AG10803 (cell line): Measurements from ENCODE around the gene DLG2.

Experiments
- DNase-seq: peaks from one replicate; pipeline ENCODE4 v3.0.0; 2010; ENCODE audit warnings: low read depth
- H3K4me3 ChIP-seq: 2 replicates; pipeline ENCODE4 v1.5.1; 2011; ENCODE audit warnings: mild to moderate bottlenecking, low read length, control low read depth
- CTCF ChIP-seq: conservative IDR thresholded peaks from 2 replicates; pipeline ENCODE4 v1.5.1; 2011; ENCODE audit warnings: mild to moderate bottlenecking, low read length, control low read depth, inconsistent platforms

DLG2 gene

GRCh38 chr11:83836065-83836464 lies 1791.1 kb downstream of the DLG2 start:
- no peak for DNase-seq
- TF ChIP-seq CTCF, result no peak
- H3K4me3 ChIP-seq, result no peak overlapping the region

GRCh38 chr11:83835423-83835822 lies 1791.7 kb downstream of the DLG2 start:
- no peak for TF ChIP-seq CTCF
- DNase-seq, result no peak
- H3K4me3 ChIP-seq, result no peak overlapping the region

GRCh38 chr11:83831929-83832328 lies 1795.2 kb downstream of the DLG2 start:
- no peak overlapping the region for H3K4me3 ChIP-seq
- TF ChIP-seq CTCF, result no peak
- DNase-seq, result no peak

DNA sequence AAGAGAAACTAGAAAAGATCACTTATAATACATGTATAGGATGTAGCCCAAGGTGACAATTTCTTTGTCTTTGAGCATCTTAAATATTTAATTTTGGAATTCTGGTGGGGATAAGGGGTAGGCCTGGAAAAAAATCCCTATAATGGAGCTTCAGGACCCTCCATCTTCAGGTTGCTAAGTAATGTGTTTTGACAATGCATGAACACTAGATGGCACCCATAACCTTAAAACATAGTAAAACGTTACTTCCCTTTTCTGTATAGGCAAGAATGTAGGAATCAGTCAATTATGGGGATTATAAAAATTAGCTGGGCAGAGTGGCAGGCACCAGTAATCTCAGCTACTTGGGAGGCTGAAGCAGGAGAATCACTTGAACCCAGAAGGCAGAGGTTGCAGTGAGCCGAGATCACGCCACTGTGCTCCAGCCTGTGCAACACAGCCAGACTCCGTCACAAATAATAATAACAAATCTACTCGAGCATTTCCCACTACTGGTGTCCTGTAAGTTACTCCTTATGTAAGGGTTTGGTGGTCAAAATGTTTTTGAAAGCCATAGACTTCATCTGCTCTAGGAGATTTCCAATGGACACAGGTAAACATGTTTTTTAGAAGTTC lies 1799.1 kb downstream of the DLG2 start:
- peak overlapping the region; percentile 23 for H3K4me3 ChIP-seq
- DNase-seq, result peak; percentile 44
- TF ChIP-seq CTCF, result peak; percentile 68

- no peak overlapping the region for H3K4me3 ChIP-seq
- no peak for TF ChIP-seq CTCF
- DNase-seq, result peak; percentile 72
Measured at GRCh38 chr11:83827520-83827919, 1799.6 kb downstream of the DLG2 start.

GRCh38 chr11:83826078-83826477 lies 1801.1 kb downstream of the DLG2 start:
- H3K4me3 ChIP-seq, result no peak overlapping the region
- TF ChIP-seq CTCF, result no peak
- DNase-seq, result no peak

GRCh38 chr11:83823461-83824025 lies 1803.6 kb downstream of the DLG2 start:
- H3K4me3 ChIP-seq, result no peak overlapping the region
- DNase-seq, result no peak
- TF ChIP-seq CTCF, result no peak
